Stimulated activated CD4-positive, alpha-beta T cell treated with anti-CD3 and anti-CD28 coated beads, Interleukin-2, amount 100 ng/mL, for 48 hours (primary cell): Measurements from ENCODE around the gene CAMSAP3.
"Not testable (repeated sequence)": the region's sequence is repeated elsewhere in the genome, so short reads cannot be mapped to it uniquely, and the experiment has no call there.

Source experiments
- DNase-seq, 2 donors: peaks; one replicate each; pipeline ENCODE4 v3.0.0-alpha.2; 2020

Gene CAMSAP3

GRCh38 chr19:7636691-7637373 is 41.2 kb downstream of the CAMSAP3 start, which contains the start of gene STXBP2:
STXBP2 (plus strand) TSS chr19:7637110; CDS start chr19:7637150, 40 bp downstream.
- DNase-seq, result peak; percentile 87 to 96

GRCh38 chr19:7637374-7638256 is 42.0 kb downstream of the CAMSAP3 start:
- no peak for DNase-seq

GRCh38 chr19:7638802-7639465 is 43.3 kb downstream of the CAMSAP3 start:
- DNase-seq, result no peak

DNA sequence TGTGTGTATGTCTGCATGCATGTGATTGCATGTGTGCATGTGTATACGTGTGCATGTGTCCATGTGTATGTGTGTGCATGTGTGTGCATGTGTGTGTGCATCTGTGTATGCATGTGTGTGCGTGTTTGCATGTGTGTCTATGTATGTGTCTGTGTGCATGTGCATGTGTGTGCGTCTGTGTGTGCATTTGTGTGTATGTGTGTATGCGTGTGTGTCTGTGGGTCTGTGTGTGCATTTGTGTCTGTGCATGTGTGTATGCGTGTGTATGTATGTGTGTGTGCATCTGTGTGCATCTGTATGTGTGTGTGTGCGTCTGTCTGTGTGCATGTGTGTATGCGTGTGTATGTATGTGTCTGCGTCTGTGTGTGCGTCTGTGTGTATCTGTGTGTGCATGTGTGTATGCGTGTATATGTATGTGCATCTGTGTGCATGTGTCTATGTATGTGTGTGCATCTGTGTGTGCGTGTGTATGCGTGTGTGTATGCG is 44.2 kb downstream of the CAMSAP3 start:
- DNase-seq, result no peak

- DNase-seq, result no peak
These were observed 45.1 kb downstream of the CAMSAP3 start for GRCh38 chr19:7640803-7641202.

DNA sequence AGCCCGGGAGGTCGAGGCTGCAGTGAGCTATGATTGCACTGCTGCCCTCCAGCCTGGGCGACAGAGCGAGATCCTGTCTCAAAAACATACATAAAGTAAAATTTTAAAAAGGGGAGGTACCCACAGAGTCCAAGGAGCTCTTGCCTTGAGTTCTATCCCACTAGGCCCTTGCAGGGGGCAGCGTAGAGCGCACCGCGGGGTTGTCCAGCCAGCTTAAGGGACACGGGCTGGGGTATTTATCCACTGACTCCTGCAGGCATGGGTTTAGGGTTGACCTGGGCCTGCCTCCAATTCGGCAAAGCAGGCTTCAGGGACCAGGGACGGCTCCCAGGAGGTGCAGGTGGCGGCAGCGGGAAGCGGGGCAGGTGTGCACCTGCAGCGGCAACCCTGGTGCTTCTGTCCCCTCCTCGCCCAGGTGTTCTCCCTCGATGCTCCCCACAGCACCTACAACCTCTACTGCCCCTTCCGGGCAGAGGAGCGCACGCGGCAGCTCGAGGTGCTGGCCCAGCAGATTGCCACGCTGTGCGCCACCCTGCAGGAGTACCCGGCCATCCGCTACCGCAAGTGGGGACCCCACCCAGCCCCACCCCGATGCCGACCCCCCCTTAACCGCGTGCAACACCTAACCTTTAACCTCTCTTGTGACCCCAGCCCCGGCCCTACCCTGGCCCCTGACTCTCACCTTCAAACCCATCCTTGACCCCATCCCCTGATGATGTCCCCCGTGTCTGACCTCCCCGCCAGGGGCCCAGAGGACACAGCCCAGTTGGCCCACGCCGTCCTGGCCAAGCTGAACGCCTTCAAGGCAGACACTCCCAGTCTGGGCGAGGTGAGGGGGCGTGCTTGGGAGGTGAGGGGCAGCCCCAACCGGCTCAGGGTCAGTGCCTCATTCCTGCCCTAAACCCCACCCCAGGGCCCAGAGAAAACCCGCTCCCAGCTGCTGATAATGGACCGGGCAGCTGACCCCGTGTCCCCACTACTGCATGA is 45.9 kb downstream of the CAMSAP3 start:
- no peak for DNase-seq

DNA sequence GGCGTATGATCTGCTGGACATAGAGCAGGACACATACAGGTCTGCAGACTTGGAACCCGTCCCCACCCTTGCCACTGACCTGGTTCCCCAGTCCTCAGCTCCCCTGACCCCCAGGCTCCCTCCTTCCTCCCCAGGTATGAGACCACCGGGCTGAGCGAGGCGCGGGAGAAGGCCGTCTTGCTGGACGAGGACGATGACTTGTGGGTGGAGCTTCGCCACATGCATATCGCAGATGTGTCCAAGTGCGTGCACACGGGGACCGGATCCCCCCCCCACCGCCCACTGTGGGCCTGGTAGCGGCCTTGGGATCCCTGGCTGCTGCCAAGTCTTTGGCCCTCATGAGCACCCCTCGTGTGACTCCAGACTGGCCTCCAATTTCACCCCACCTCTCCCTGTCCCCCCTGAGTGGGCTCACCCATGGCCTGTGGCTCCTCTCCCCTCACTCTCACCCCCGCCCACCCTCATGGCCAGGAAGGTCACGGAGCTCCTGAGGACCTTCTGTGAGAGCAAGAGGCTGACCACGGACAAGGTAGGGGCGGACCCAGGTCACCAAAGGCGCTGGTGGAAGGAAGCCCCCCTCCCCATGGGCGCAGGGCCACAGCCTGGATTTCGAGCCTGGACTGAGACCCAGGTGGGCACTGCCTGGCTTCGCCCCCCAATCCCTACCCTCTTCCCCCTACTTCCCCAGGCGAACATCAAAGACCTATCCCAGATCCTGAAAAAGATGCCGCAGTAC is 46.8 kb downstream of the CAMSAP3 start:
- DNase-seq, result no peak

DNA sequence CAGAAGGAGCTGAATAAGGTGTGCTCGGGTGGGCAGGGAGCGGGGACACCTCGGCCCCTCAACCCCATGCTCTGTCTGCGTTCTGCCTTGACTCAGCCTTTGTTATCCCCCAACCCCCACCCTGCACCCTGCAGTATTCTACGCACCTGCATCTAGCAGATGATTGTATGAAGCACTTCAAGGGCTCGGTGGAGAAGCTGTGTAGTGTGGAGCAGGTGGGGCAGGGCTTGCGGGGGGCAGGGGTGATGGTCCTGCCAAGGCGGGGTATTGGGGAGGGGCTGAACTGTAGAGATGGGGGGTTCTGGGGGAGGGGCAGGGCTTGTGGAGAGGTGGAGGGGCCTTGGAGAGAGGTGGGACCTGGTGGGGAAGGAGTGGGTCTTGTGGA is 47.4 kb downstream of the CAMSAP3 start:
- DNase-seq, result no peak

- not testable (repeated sequence) for DNase-seq
These were observed 48.2 kb downstream of the CAMSAP3 start for GRCh38 chr19:7643629-7644549.

GRCh38 chr19:7644550-7644877 is 48.9 kb downstream of the CAMSAP3 start:
- DNase-seq, result no peak

- DNase-seq, result no peak
These were observed 49.5 kb downstream of the CAMSAP3 start for GRCh38 chr19:7645163-7645562.

GRCh38 chr19:7645656-7646425 is 50.2 kb downstream of the CAMSAP3 start:
- DNase-seq, result no peak

- no peak for DNase-seq
These were observed 50.7 kb downstream of the CAMSAP3 start for GRCh38 chr19:7646426-7646700.

- no peak for DNase-seq
These were observed 51.5 kb downstream of the CAMSAP3 start for GRCh38 chr19:7647156-7647555.

GRCh38 chr19:7648265-7649014 is 52.8 kb downstream of the CAMSAP3 start:
- no peak for DNase-seq

GRCh38 chr19:7650148-7650547 is 54.5 kb downstream of the CAMSAP3 start:
- no peak for DNase-seq

DNA sequence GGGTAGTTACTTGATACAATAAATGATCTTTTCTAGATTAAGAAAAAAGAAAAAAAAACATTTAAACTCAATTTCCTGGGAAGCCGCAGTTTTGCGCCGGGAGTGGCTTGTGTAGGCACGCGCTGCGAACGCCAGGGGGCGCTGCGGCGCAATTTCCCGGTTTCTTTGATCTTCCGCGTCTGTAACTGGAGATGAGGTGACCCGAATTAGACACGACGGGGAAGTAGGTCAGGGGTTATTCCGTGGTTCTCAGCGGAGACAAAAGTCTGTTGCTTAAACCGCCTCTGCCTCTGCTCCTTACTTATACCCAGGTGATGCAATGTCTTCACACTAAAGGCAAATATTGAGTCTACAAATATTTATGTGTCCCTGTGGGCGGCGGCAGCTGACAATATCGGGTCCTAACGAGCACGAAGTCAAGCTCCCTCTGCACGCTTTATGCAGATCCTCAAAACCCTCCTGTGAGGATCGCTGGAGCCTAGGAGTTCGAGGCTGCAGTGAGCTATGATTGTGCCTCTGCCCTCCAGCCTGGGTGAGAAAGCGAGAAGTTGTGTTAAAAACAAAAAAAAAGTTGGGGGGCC is 56.5 kb downstream of the CAMSAP3 start:
- peak; percentile 89 to 92 for DNase-seq

DNA sequence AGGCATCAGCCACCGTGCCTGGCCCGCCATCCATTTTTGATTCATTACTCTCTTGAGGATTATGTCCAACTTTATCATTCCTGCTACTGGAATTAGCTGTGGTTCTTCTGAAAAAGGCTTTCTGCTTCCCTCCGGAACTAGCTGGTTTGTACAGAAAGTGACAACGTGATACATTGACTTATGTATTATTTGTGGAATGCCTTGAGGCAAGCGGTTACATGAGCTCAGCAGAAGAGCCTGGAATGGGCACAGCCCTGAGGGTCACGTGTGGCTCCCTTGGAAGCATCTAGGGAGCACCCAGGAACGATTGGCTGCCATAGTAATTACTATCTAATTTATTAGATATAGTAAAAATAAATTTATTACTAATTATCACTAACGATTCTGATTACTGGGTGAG is 58.7 kb downstream of the CAMSAP3 start:
- no peak for DNase-seq

DNA sequence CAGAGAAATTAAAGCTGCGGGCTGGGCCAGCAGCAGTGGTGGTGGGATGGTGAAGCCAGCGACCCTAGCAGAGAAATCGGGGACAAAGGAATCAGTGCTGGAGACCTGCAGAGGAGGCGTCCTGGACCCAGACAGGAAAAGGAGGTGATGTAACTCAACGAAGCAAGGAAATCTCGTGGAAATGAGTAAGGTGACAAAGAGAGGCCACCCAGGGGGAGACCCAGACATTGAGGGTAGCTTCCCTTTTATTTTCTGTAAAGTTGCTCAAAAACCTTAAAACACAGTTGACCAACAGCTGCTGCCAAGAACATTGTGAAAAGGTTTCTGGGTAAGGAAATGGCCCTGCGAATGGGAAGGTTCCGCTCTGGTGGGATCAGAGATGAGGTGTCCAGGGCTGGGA is 59.9 kb downstream of the CAMSAP3 start:
- no peak for DNase-seq
